Measurements from ENCODE around the gene TRNAU1AP.

GRCh38 chr1:28507646-28508434, 45.0 kb upstream of the TRNAU1AP start:
- TF ChIP-seq POLR2A (IDR thresholded peaks at IDR 0.05) (no peak), POLR2AphosphoS5 (IDR thresholded peaks at IDR 0.05) (no peak), CTCF (IDR thresholded peaks at IDR 0.05) (no peak), EP300 (IDR thresholded peaks at IDR 0.05) (no peak)

Data from gastroesophageal sphincter (tissue), 3 donors.